Omental fat pad (tissue), 4 donors: Measurements from ENCODE around the gene FRAS1. TPM values are rescaled to one million over a fixed set of nuclear protein-coding genes. Genes with fewer than 3 reads are reported as not detected.

Experiments used
- ATAC-seq: fragments of 150-250 bp; one replicate; pipeline ENCODE4 v1.9.1; 2016; ENCODE audit warnings: mild to moderate bottlenecking, moderate library complexity; ENCODE audit not compliant: low FRiP score
- DNase-seq: peaks from one replicate; pipeline ENCODE4 v3.0.0-alpha.2; 2019; ENCODE audit warnings: low spot score
- total RNA-seq, 4 donors: library from RNA; depleted of rRNA; stranded (reverse); fragments of >200 nt; gene quantifications; one replicate each; pipeline ENCODE4 v1.1.0, GENCODE V29; 2016
- TF ChIP-seq, protein P1 (sequence below), 3 donors: fragments of 450-650 bp; IDR thresholded peaks; one replicate each; pipeline ENCODE4 v1.5.1; 2016 to 2017; ENCODE audit warnings: antibody characterized with exemption in 3 of 3, mild to moderate bottlenecking in 3 of 3, moderate library complexity in 2 of 3

The FRAS1 gene
- total RNA-seq, 4 donors from 2014 or later, result 0.47 to 40.5 (median 7.7) TPM

DNA sequence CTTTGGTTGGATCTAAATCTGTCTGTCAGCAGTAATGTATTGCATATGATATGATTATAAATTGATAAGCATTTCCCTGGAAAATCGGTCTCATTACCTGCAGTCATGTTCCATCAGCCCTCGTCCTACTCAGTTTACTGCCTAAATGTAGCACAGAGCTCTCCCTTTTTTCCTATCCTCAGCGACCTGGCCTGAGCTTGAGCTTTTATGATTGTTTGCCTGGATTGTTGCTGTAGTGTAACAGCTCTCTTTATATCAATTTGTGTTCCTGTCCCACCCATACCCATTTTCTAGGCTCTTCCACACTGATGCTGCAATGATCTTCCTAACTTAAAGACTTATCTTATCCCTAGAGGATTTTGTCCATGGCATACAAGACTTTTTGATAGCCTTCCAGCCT, 95.7 kb downstream of the FRAS1 start:
- DNase-seq, result no peak
- ATAC-seq, result no peak
- TF ChIP-seq, protein P1, sequence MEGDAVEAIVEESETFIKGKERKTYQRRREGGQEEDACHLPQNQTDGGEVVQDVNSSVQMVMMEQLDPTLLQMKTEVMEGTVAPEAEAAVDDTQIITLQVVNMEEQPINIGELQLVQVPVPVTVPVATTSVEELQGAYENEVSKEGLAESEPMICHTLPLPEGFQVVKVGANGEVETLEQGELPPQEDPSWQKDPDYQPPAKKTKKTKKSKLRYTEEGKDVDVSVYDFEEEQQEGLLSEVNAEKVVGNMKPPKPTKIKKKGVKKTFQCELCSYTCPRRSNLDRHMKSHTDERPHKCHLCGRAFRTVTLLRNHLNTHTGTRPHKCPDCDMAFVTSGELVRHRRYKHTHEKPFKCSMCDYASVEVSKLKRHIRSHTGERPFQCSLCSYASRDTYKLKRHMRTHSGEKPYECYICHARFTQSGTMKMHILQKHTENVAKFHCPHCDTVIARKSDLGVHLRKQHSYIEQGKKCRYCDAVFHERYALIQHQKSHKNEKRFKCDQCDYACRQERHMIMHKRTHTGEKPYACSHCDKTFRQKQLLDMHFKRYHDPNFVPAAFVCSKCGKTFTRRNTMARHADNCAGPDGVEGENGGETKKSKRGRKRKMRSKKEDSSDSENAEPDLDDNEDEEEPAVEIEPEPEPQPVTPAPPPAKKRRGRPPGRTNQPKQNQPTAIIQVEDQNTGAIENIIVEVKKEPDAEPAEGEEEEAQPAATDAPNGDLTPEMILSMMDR (IDR thresholded peaks at IDR 0.05), result no peak

DNA sequence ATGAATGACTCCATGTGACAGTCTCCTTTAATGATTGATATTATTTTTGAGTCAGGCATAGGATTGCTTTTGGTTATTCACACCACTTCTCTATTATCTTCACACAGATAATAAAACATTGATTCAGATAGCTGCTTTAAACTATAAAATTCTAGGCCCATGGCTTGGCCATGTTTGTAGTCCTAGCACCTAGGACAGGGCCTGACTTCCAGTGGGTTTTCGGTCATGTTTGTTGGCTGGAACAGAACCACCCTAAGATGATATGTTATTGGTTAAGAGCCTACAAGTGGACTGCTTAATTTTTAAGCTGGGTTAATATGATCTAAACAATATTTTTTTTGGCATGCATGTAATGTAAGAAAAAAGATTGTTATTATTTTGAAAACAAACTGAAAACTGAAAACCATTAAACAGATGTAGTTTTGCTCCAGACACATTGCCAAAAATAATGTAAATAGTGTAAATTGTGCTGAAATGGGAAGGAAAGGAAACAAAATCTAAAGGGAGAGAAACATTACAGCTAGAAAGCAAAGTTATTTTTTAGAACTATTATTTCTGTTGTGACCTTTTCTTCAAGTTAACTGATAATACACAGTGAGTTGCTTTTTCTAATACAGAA, 98.0 kb downstream of the FRAS1 start:
- ATAC-seq (no peak), DNase-seq (no peak)
- TF ChIP-seq, protein P1 (IDR thresholded peaks at IDR 0.05), result no peak

DNA sequence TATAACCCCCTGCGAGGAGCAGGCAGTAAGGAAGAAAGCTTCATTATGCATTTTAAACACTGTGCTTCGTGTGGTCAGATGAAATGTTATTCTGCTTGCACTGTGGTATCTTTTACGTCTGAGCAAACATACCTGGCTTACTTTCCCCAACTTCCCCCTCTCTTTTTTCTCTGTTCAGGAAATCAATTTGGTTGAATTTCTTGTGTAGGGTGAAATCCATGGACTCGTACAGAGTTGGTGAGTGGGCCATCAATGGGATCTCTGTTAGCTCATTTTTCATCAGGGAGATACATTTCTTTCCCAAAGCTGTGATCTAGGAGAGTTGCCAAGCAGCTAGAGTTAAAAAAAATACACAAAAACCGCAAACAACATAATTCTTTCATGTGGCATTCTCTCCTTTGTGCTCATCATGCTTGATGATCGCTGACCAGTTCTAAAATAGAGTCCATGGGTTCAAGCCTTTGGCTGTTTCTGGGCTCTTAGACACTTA, 98.5 kb downstream of the FRAS1 start:
- TF ChIP-seq, protein P1 (IDR thresholded peaks at IDR 0.05), result no peak
- DNase-seq (no peak), ATAC-seq (no peak)

DNA sequence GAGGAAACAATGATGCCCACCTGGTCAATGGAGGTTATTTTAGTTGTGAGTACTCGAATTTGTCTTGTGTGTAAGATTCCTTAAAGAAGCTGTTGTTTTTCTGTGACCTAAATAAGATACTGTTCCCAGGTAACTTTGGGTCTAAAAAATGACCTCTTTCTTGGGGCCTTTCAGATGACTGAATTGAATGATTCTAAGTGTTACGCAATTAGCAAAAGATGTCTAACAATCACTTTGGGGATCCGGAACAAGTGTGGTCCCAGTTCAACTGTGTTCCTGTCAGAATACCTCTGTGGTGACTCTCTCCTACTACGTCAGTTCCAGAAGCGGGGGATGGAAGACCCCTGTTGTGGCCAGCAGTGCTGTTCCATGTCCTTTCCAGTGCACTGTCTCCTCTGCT, 99.4 kb downstream of the FRAS1 start:
- TF ChIP-seq, protein P1 (IDR thresholded peaks at IDR 0.05), result no peak
- DNase-seq (no peak), ATAC-seq (no peak)

DNA sequence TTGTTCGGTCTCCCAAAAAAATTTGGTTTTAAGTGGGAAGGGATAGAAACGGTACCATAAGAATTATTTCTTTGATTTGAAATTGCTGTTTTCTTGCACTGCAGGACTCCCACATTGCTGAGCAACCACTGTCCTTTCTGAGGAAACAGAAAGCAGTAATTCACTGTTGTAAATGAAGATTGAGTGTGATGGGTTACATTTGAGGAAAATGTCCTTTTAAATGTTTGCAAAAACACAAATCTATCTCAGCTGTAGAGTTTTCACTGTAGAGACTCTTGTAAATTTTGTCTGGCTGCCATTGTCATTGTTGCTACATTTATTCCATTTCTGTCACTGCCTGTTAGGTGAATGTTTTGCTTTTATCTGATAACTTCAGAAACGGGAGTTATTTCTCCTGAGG, 105.2 kb downstream of the FRAS1 start:
- TF ChIP-seq, protein P1 (IDR thresholded peaks at IDR 0.05), result no peak
- ATAC-seq (no peak), DNase-seq (no peak)

DNA sequence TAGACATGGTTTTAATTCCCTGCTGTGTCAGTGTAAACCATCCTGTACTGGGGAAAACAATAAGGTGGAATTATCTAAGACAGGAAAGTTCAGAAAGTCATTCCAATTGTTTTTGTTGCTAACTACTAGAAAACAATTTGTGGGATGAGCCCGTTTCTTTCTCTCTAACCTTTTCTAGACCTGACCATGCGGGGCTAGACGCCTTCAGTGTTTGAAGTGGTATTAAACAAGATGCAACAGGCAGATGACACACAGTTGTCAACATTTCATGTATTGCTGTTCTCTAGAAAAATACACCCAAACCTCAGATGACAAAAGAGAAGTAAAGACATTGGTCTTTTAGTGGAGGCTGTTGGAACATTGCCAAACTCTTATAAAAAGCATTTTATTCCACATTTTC, 105.7 kb downstream of the FRAS1 start:
- DNase-seq (no peak), ATAC-seq (no peak)
- TF ChIP-seq, protein P1 (IDR thresholded peaks at IDR 0.05), result no peak

DNA sequence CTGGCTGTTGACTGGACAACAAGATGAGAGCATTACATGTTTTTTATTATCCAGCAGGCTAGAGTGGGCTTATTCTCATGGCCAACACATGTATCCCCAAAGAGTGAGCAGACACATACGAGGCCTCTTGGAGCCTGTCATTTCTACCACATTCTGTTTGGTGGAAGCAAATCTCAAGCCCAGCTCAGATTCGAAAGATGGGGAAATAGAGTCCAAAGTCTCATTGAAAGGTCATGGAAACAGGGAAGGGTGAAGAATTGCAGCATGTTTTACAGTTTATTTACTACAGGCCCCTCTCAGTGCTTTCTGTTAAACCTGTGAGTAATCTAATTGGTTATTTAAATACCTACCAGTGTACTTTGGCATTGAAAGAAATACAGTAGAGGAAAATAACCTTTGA, 108.6 kb downstream of the FRAS1 start:
- ATAC-seq, result no peak
- TF ChIP-seq, protein P1 (IDR thresholded peaks at IDR 0.05), result no peak
- no peak for DNase-seq
